H9 (cell line): ENCODE measurements around the gene LRRK1. TPM values are rescaled to one million over a fixed set of nuclear protein-coding genes. Genes with fewer than 3 reads are reported as not detected.

ENCODE experiments used
- DNase-seq: peaks from one replicate; pipeline ENCODE4 v3.0.0-alpha.2; 2017
- H2AFZ ChIP-seq: one replicate; pipeline ENCODE4 v1.6.1; 2013; ENCODE audit warnings: mild to moderate bottlenecking, low read length, control low read depth, moderate library complexity
- H2AK5ac ChIP-seq: 2 replicates; pipeline ENCODE4 v1.6.1; 2013; ENCODE audit warnings: low read length, control low read depth, mixed read lengths; ENCODE audit not compliant: insufficient read length
- H2BK120ac ChIP-seq: one replicate; pipeline ENCODE4 v1.6.1; 2013; ENCODE audit warnings: low read depth, mild to moderate bottlenecking, low read length, control low read depth, inconsistent platforms; ENCODE audit not compliant: poor library complexity, severe bottlenecking
- H2BK12ac ChIP-seq: 2 replicates; pipeline ENCODE4 v1.6.1; 2013; ENCODE audit warnings: low read length, control low read depth, mixed read lengths, low read depth; ENCODE audit not compliant: insufficient read length
- H2BK15ac ChIP-seq: 2 replicates; pipeline ENCODE4 v1.6.1; 2013; ENCODE audit warnings: low read depth, low read length, control low read depth
- H2BK20ac ChIP-seq: one replicate; pipeline ENCODE4 v1.6.1; 2013; ENCODE audit warnings: low read depth, mild to moderate bottlenecking, low read length, control low read depth, inconsistent platforms; ENCODE audit not compliant: poor library complexity, severe bottlenecking
- H2BK5ac ChIP-seq: 2 replicates; pipeline ENCODE4 v1.6.1; 2013; ENCODE audit warnings: low read length, control low read depth, mixed read lengths; ENCODE audit not compliant: insufficient read length
- H3K14ac ChIP-seq: 2 replicates; pipeline ENCODE4 v1.6.1; 2013; ENCODE audit warnings: low read length, control low read depth; ENCODE audit not compliant: insufficient read depth
- H3K18ac ChIP-seq: 2 replicates; pipeline ENCODE4 v1.6.1; 2013; ENCODE audit warnings: low read depth, mild to moderate bottlenecking, mixed read lengths, low read length, control low read depth; ENCODE audit not compliant: insufficient read length
- H3K23ac ChIP-seq: 2 replicates; pipeline ENCODE4 v1.6.1; 2013; ENCODE audit warnings: low read length, control low read depth, mixed read lengths, low read depth; ENCODE audit not compliant: insufficient read length
- H3K23me2 ChIP-seq: 2 replicates; pipeline ENCODE4 v1.6.1; 2013; ENCODE audit warnings: low read depth, mild to moderate bottlenecking, mixed read lengths, low read length, control low read depth; ENCODE audit not compliant: insufficient read length, poor library complexity, severe bottlenecking
- H3K27ac ChIP-seq: 2 replicates; pipeline ENCODE4 v1.5.1; 2013; ENCODE audit warnings: low read length, control low read depth, mixed read lengths, low read depth; ENCODE audit not compliant: insufficient read length
- H3K27me3 ChIP-seq: 2 replicates; pipeline ENCODE4 v1.6.1; 2013; ENCODE audit warnings: low read length, control low read depth, inconsistent platforms; ENCODE audit not compliant: insufficient read depth
- H3K4ac ChIP-seq: 2 replicates; pipeline ENCODE4 v1.6.1; 2013; ENCODE audit warnings: low read depth, mild to moderate bottlenecking, control low read depth, inconsistent platforms, low read length, moderate library complexity
- H3K4me1 ChIP-seq: 2 replicates; pipeline ENCODE4 v1.6.1; 2013; ENCODE audit warnings: low read length, control low read depth, inconsistent platforms; ENCODE audit not compliant: insufficient read depth
- H3K4me2 ChIP-seq: 2 replicates; pipeline ENCODE4 v1.6.1; 2013; ENCODE audit warnings: low read length, control low read depth, mixed read lengths; ENCODE audit not compliant: insufficient read length, insufficient read depth
- H3K56ac ChIP-seq: 2 replicates; pipeline ENCODE4 v1.6.1; 2013; ENCODE audit warnings: low read depth, mild to moderate bottlenecking, mixed read lengths, low read length, control low read depth; ENCODE audit not compliant: insufficient read length
- H3K79me1 ChIP-seq: 2 replicates; pipeline ENCODE4 v1.6.1; 2013; ENCODE audit warnings: low read depth, mild to moderate bottlenecking, moderate library complexity, low read length, control low read depth, inconsistent platforms; ENCODE audit not compliant: insufficient read depth, poor library complexity, severe bottlenecking
- H3K79me2 ChIP-seq: 2 replicates; pipeline ENCODE4 v1.6.1; 2013; ENCODE audit warnings: low read length, control low read depth, inconsistent platforms; ENCODE audit not compliant: insufficient read depth
- H3K9ac ChIP-seq: 2 replicates; pipeline ENCODE4 v1.6.1; 2013; ENCODE audit warnings: low read length, control low read depth, mixed read lengths; ENCODE audit not compliant: insufficient read length; ENCODE audit errors: extremely low read depth
- H3K9me3 ChIP-seq: one replicate; pipeline ENCODE4 v1.6.1; 2013; ENCODE audit warnings: low read depth, low read length, inconsistent platforms; ENCODE audit not compliant: control insufficient read depth
- H3T11ph ChIP-seq: one replicate; pipeline ENCODE4 v1.6.1; 2013; ENCODE audit warnings: mild to moderate bottlenecking, low read length, control low read depth, inconsistent platforms
- H4K20me1 ChIP-seq: one replicate; pipeline ENCODE4 v1.6.1; 2013; ENCODE audit not compliant: control insufficient read depth, insufficient read length, insufficient read depth
- H4K5ac ChIP-seq: 2 replicates; pipeline ENCODE4 v1.6.1; 2013; ENCODE audit warnings: low read depth, mild to moderate bottlenecking, mixed read lengths, low read length, control low read depth; ENCODE audit not compliant: insufficient read length
- H4K8ac ChIP-seq: replicated peaks from 2 replicates; pipeline ENCODE4 v1.6.1; 2013; ENCODE audit warnings: low read length, control low read depth, mixed read lengths, low read depth; ENCODE audit not compliant: insufficient read length
- H4K91ac ChIP-seq: 2 replicates; pipeline ENCODE4 v1.6.1; 2013; ENCODE audit warnings: low read depth, mild to moderate bottlenecking, moderate library complexity, mixed read lengths, low read length, control low read depth; ENCODE audit not compliant: insufficient read length
- H3K27ac Mint-ChIP-seq, 3 experiments: 2 replicates in 2 of 3; 3 replicates in 1 of 3; pipeline ENCODE4 v1.8.0; 2020 to 2021; ENCODE audit warnings: mixed read lengths in 3 of 3, mild to moderate bottlenecking in 1 of 3, moderate library complexity in 1 of 3
- H3K27me3 Mint-ChIP-seq: 2 replicates; pipeline ENCODE4 v1.8.0; 2021; ENCODE audit warnings: low read depth, mild to moderate bottlenecking, moderate library complexity, mixed read lengths
- H3K36me3 Mint-ChIP-seq, 3 experiments: 2 replicates in 2 of 3; 3 replicates in 1 of 3; pipeline ENCODE4 v1.8.0; 2020 to 2021; ENCODE audit warnings: low read depth in 3 of 3, mixed read lengths in 3 of 3; ENCODE audit not compliant: insufficient read depth in 1 of 3
- H3K4me1 Mint-ChIP-seq, 2 experiments: 2 replicates each; pipeline ENCODE4 v1.8.0; 2020; ENCODE audit warnings: mixed read lengths in 2 of 2
- H3K4me3 Mint-ChIP-seq, 2 experiments: 2 replicates in 1 of 2; 3 replicates in 1 of 2; pipeline ENCODE4 v1.8.0; 2020 to 2021; ENCODE audit warnings: mild to moderate bottlenecking in 2 of 2, mixed read lengths in 2 of 2, moderate library complexity in 1 of 2
- H3K9me3 Mint-ChIP-seq, 2 experiments: 2 replicates in 1 of 2; 3 replicates in 1 of 2; pipeline ENCODE4 v1.8.0; 2020; ENCODE audit warnings: mild to moderate bottlenecking in 2 of 2, mixed read lengths in 2 of 2, moderate library complexity in 1 of 2
- WGBS: extraction: QIAGEN DNeasy Blood & Tissue Kit; methylation state at CpG from one replicate; pipeline ENCODE4 v1.1.7; 2013; ENCODE audit warnings: missing lambda C conversion rate, low lambda C conversion rate, mixed read lengths; ENCODE audit not compliant: insufficient read length; ENCODE audit errors: extremely low coverage; 5-methylcytosine and 5-hydroxymethylcytosine counted together
- total RNA-seq: library from RNA; stranded (reverse); gene quantifications from 2 replicates; pipeline ENCODE4 v1.2.1, GENCODE V29; 2021
- TF ChIP-seq, protein P1 (sequence below): fragments of 200-600 bp; sonication (generic); conservative IDR thresholded peaks from 3 replicates; pipeline ENCODE4 v1.8.0; 2021; ENCODE audit warnings: antibody characterized with exemption, mild to moderate bottlenecking

Gene LRRK1
- total RNA-seq, 1 experiment from 2014 or later = 4.0 TPM

DNA sequence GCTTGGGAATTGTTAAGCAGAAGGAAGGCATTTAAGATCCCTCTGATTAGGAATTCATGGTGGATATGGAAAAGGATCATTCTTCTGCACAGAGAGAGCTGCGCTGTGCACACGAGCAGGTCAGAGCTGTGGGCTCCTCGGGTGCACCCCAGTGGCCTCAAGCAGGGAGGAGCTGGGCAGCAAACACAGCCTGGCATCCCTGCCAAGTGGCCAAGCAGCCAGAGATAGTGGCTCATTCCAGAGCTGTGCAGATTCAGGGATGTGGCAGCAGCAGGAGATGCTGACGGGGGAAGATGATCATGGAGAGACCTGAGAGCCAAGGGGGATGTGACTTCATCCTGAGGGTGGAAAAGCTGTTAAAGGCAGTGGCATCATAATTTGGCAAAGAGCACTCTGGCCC lies 55.9 kb downstream of the LRRK1 start:
- Mint-ChIP-seq H3K4me3 (no peak overlapping the region), H3K27ac (no peak overlapping the region), H3K36me3 (peaks cover 0 to 7% (median under 1%) of the 10 kb centered on the region in 3 experiments; a peak in 2 of 7 replicates), H3K4me1 (peaks cover 14 to 17% of the 10 kb centered on the region in 2 experiments), H3K9me3 (peaks cover under 1 to 5% of the 10 kb centered on the region in 2 experiments; a peak in 4 of 5 replicates), H3K27me3 (peaks cover 88% of the 10 kb centered on the region)
- Histone ChIP-seq H3K4me1 (peaks cover 4% of the 10 kb centered on the region; the same call in 1 of the 2 replicates), H4K8ac (no peak overlapping the region), H3K79me1 (no peaks in the 10 kb centered on the region), H3K9me3 (no peaks in the 10 kb centered on the region), H4K91ac (no peak overlapping the region), H4K20me1 (no peaks in the 10 kb centered on the region), H3K79me2 (no peaks in the 10 kb centered on the region), H4K5ac (no peak overlapping the region), H2BK12ac (no peak overlapping the region), H3K23ac (no peak overlapping the region), H2AFZ (no peak overlapping the region), H3T11ph (no peak overlapping the region), H2AK5ac (no peak overlapping the region), H2BK20ac (no peak overlapping the region), H3K27ac (no peak overlapping the region), H2BK5ac (no peak overlapping the region), H3K23me2 (peaks cover 13% of the 10 kb centered on the region), H2BK15ac (no peak overlapping the region), H3K4ac (no peak overlapping the region), H2BK120ac (no peak overlapping the region), H3K14ac (no peak overlapping the region), H3K56ac (no peak overlapping the region), H3K18ac (no peak overlapping the region), H3K27me3 (peaks cover 11% of the 10 kb centered on the region; the same call in 1 of the 2 replicates), H3K9ac (no peak overlapping the region), H3K4me2 (no peak overlapping the region)
- no CpG with 5 or more reads among the region's 4 CpGs for WGBS
- DNase-seq = no peak
- TF ChIP-seq, protein P1, sequence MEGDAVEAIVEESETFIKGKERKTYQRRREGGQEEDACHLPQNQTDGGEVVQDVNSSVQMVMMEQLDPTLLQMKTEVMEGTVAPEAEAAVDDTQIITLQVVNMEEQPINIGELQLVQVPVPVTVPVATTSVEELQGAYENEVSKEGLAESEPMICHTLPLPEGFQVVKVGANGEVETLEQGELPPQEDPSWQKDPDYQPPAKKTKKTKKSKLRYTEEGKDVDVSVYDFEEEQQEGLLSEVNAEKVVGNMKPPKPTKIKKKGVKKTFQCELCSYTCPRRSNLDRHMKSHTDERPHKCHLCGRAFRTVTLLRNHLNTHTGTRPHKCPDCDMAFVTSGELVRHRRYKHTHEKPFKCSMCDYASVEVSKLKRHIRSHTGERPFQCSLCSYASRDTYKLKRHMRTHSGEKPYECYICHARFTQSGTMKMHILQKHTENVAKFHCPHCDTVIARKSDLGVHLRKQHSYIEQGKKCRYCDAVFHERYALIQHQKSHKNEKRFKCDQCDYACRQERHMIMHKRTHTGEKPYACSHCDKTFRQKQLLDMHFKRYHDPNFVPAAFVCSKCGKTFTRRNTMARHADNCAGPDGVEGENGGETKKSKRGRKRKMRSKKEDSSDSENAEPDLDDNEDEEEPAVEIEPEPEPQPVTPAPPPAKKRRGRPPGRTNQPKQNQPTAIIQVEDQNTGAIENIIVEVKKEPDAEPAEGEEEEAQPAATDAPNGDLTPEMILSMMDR = no peak
